HEK293 (cell line): Measurements from ENCODE around the gene DDX51.
A peak's percentile ranks its signal among the peaks of the same experiment; 100 is the strongest.

Experiments used
- HIC1 ChIP-seq: fragments of 450-650 bp; formaldehyde crosslinking; IDR thresholded peaks from 2 replicates; pipeline ENCODE4 v1.5.1; 2016; ENCODE audit warnings: missing biosample characterization, missing genetic modification characterization
- IKZF3 ChIP-seq: fragments of 450-650 bp; IDR thresholded peaks from 2 replicates; pipeline ENCODE4 v1.5.0; 2018; ENCODE audit warnings: missing biosample characterization, mild to moderate bottlenecking, missing genetic modification characterization, moderate library complexity
- MEIS1 ChIP-seq: sonication (generic); formaldehyde crosslinking; IDR thresholded peaks from 2 replicates; pipeline ENCODE4 v1.8.1; 2022; ENCODE audit warnings: missing genetic modification reagents, mild to moderate bottlenecking, borderline replicate concordance
- OSR2 ChIP-seq: fragments of 450-650 bp; formaldehyde crosslinking; IDR thresholded peaks from 2 replicates; pipeline ENCODE4 v1.5.1; 2016; ENCODE audit warnings: missing biosample characterization, missing genetic modification characterization
- PRDM1 ChIP-seq: fragments of 450-650 bp; formaldehyde crosslinking; IDR thresholded peaks from 2 replicates; pipeline ENCODE4; 2016; ENCODE audit warnings: missing biosample characterization, missing genetic modification characterization
- YY2 ChIP-seq: fragments of 450-650 bp; formaldehyde crosslinking; IDR thresholded peaks from 2 replicates; pipeline ENCODE4 v1.5.1; 2016; ENCODE audit warnings: missing biosample characterization, missing genetic modification characterization
- ZFP41 ChIP-seq: fragments of 450-650 bp; formaldehyde crosslinking; IDR thresholded peaks from 2 replicates; pipeline ENCODE4 v1.5.1; 2016; ENCODE audit warnings: missing biosample characterization, missing genetic modification characterization, borderline replicate concordance
- ZNF112 ChIP-seq: fragments of 450-650 bp; formaldehyde crosslinking; IDR thresholded peaks from 2 replicates; pipeline ENCODE4 v1.5.0; 2017; ENCODE audit warnings: missing biosample characterization, missing genetic modification characterization
- ZNF248 ChIP-seq: fragments of 450-650 bp; formaldehyde crosslinking; IDR thresholded peaks from 2 replicates; pipeline ENCODE4 v1.5.1; 2017; ENCODE audit warnings: missing biosample characterization, missing genetic modification characterization
- ZNF280C ChIP-seq: fragments of 450-650 bp; formaldehyde crosslinking; IDR thresholded peaks from 2 replicates; pipeline ENCODE4 v1.5.1; 2016; ENCODE audit warnings: missing biosample characterization, missing genetic modification characterization
- ZNF302 ChIP-seq: fragments of 450-650 bp; formaldehyde crosslinking; IDR thresholded peaks from 2 replicates; pipeline ENCODE4 v1.5.1; 2016; ENCODE audit warnings: missing biosample characterization, missing genetic modification characterization, low read depth
- ZNF416 ChIP-seq: fragments of 450-650 bp; formaldehyde crosslinking; IDR thresholded peaks from 2 replicates; pipeline ENCODE4 v1.5.1; 2016; ENCODE audit warnings: missing biosample characterization, missing genetic modification characterization
- ZNF426 ChIP-seq: fragments of 450-650 bp; formaldehyde crosslinking; IDR thresholded peaks from 2 replicates; pipeline ENCODE4 v1.5.1; 2017; ENCODE audit warnings: missing biosample characterization, missing genetic modification characterization, mild to moderate bottlenecking, inconsistent platforms, moderate library complexity
- ZNF529 ChIP-seq: fragments of 450-650 bp; formaldehyde crosslinking; IDR thresholded peaks from 2 replicates; pipeline ENCODE4 v1.5.1; 2017; ENCODE audit warnings: missing genetic modification characterization, missing biosample characterization; ENCODE audit not compliant: insufficient replicate concordance
- ZNF548 ChIP-seq: fragments of 450-650 bp; formaldehyde crosslinking; IDR thresholded peaks from 2 replicates; pipeline ENCODE4 v1.5.1; 2016; ENCODE audit warnings: missing biosample characterization, missing genetic modification characterization
- ZNF585B ChIP-seq: fragments of 450-650 bp; formaldehyde crosslinking; IDR thresholded peaks from 2 replicates; pipeline ENCODE4 v1.5.1; 2016; ENCODE audit warnings: missing biosample characterization, missing genetic modification characterization
- ZNF600 ChIP-seq: fragments of 450-650 bp; formaldehyde crosslinking; IDR thresholded peaks from 2 replicates; pipeline ENCODE4 v1.5.1; 2016; ENCODE audit warnings: missing biosample characterization, missing genetic modification characterization
- ZNF654 ChIP-seq: fragments of 450-650 bp; formaldehyde crosslinking; IDR thresholded peaks from 2 replicates; pipeline ENCODE4 v1.5.1; 2016; ENCODE audit warnings: low read depth, missing biosample characterization, missing genetic modification characterization
- ZNF660 ChIP-seq: fragments of 450-650 bp; IDR thresholded peaks from 2 replicates; pipeline ENCODE4 v1.5.1; 2018; ENCODE audit warnings: missing biosample characterization, mild to moderate bottlenecking, missing genetic modification characterization
- ZNF768 ChIP-seq: fragments of 450-650 bp; formaldehyde crosslinking; IDR thresholded peaks from 2 replicates; pipeline ENCODE4 v1.5.1; 2018; ENCODE audit warnings: missing biosample characterization, mild to moderate bottlenecking, missing genetic modification characterization
- ZNF777 ChIP-seq: fragments of 450-650 bp; formaldehyde crosslinking; IDR thresholded peaks from 2 replicates; pipeline ENCODE4 v1.5.1; 2017; ENCODE audit warnings: missing biosample characterization, missing genetic modification characterization, borderline replicate concordance
- ZNF837 ChIP-seq: fragments of 450-650 bp; formaldehyde crosslinking; IDR thresholded peaks from 2 replicates; pipeline ENCODE4 v1.5.1; 2016; ENCODE audit warnings: missing biosample characterization, missing genetic modification characterization
- TF ChIP-seq, protein P1 (sequence below): fragments of 450-650 bp; formaldehyde crosslinking; IDR thresholded peaks from 2 replicates; pipeline ENCODE4 v1.5.1; 2016; ENCODE audit warnings: missing biosample characterization, missing genetic modification characterization
- TF ChIP-seq, protein P2 (sequence below): fragments of 450-650 bp; formaldehyde crosslinking; IDR thresholded peaks from 2 replicates; pipeline ENCODE4 v1.5.1; 2016; ENCODE audit warnings: missing biosample characterization, missing genetic modification characterization
- TF ChIP-seq, protein P3 (sequence below): fragments of 450-650 bp; formaldehyde crosslinking; IDR thresholded peaks from 2 replicates; pipeline ENCODE4 v1.5.1; 2017; ENCODE audit warnings: missing biosample characterization, mild to moderate bottlenecking, missing genetic modification characterization, moderate library complexity
- TF ChIP-seq, protein P4 (sequence below): fragments of 450-650 bp; formaldehyde crosslinking; IDR thresholded peaks from 2 replicates; pipeline ENCODE4 v1.5.1; 2017; ENCODE audit warnings: missing biosample characterization, missing genetic modification characterization
- TF ChIP-seq, protein P5 (sequence below): fragments of 450-650 bp; formaldehyde crosslinking; IDR thresholded peaks from 2 replicates; pipeline ENCODE4 v1.5.0; 2017; ENCODE audit warnings: missing biosample characterization, missing genetic modification characterization, borderline replicate concordance

DDX51 gene

GRCh38 chr12:132170094-132170636, 26.0 kb upstream of the DDX51 start (continued):
- TF ChIP-seq HIC1 (tag by site-specific recombination) (no peak), YY2 (tag by site-specific recombination) (no peak), ZNF654 (tag by site-specific recombination) (no peak), ZNF112 (tag by site-specific recombination) (no peak), ZNF585B (tag by site-specific recombination) (no peak), IKZF3 (tag by site-specific recombination) (peak; percentile 82), ZNF280C (tag by site-specific recombination) (no peak), ZNF600 (tag by site-specific recombination) (peak; percentile 87), ZFP41 (tag by site-specific recombination) (no peak), ZNF837 (tag by site-specific recombination) (no peak), ZNF548 (tag by site-specific recombination) (no peak), OSR2 (tag by site-specific recombination) (peak; percentile 63), ZNF529 (tag by site-specific recombination) (no peak), ZNF777 (tag by site-specific recombination) (no peak), ZNF302 (no peak), MEIS1 (CRISPR knock-in tag) (0 out of 2 replicates have a peak, but pooled peaks have one; percentile 45), ZNF768 (tag by site-specific recombination) (no peak), PRDM1 (peak; percentile 60; the same call in 1 of the 2 replicates), ZNF416 (no peak), ZNF426 (tag by site-specific recombination) (no peak), ZNF660 (tag by site-specific recombination) (peak; percentile 64; the same call in 1 of the 2 replicates), ZNF248 (tag by site-specific recombination) (no peak)
- TF ChIP-seq, protein P1, sequence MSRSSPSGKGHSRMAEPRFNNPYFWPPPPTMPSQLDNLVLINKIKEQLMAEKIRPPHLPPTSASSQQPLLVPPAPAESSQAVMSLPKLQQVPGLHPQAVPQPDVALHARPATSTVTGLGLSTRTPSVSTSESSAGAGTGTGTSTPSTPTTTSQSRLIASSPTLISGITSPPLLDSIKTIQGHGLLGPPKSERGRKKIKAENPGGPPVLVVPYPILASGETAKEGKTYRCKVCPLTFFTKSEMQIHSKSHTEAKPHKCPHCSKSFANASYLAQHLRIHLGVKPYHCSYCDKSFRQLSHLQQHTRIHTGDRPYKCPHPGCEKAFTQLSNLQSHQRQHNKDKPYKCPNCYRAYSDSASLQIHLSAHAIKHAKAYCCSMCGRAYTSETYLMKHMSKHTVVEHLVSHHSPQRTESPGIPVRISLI (tag by site-specific recombination) = no peak
- TF ChIP-seq, protein P2, sequence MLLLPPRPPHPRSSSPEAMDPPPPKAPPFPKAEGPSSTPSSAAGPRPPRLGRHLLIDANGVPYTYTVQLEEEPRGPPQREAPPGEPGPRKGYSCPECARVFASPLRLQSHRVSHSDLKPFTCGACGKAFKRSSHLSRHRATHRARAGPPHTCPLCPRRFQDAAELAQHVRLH (tag by site-specific recombination) = no peak
- TF ChIP-seq, protein P3, sequence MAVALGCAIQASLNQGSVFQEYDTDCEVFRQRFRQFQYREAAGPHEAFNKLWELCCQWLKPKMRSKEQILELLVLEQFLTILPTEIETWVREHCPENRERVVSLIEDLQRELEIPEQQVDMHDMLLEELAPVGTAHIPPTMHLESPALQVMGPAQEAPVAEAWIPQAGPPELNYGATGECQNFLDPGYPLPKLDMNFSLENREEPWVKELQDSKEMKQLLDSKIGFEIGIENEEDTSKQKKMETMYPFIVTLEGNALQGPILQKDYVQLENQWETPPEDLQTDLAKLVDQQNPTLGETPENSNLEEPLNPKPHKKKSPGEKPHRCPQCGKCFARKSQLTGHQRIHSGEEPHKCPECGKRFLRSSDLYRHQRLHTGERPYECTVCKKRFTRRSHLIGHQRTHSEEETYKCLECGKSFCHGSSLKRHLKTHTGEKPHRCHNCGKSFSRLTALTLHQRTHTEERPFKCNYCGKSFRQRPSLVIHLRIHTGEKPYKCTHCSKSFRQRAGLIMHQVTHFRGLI = peak; percentile 30; the same call in 1 of the 2 replicates
- TF ChIP-seq, protein P4, sequence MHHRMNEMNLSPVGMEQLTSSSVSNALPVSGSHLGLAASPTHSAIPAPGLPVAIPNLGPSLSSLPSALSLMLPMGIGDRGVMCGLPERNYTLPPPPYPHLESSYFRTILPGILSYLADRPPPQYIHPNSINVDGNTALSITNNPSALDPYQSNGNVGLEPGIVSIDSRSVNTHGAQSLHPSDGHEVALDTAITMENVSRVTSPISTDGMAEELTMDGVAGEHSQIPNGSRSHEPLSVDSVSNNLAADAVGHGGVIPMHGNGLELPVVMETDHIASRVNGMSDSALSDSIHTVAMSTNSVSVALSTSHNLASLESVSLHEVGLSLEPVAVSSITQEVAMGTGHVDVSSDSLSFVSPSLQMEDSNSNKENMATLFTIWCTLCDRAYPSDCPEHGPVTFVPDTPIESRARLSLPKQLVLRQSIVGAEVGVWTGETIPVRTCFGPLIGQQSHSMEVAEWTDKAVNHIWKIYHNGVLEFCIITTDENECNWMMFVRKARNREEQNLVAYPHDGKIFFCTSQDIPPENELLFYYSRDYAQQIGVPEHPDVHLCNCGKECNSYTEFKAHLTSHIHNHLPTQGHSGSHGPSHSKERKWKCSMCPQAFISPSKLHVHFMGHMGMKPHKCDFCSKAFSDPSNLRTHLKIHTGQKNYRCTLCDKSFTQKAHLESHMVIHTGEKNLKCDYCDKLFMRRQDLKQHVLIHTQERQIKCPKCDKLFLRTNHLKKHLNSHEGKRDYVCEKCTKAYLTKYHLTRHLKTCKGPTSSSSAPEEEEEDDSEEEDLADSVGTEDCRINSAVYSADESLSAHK (tag by site-specific recombination) = 0 out of 2 replicates have a peak, but pooled peaks have one; percentile 30
- TF ChIP-seq, protein P5, sequence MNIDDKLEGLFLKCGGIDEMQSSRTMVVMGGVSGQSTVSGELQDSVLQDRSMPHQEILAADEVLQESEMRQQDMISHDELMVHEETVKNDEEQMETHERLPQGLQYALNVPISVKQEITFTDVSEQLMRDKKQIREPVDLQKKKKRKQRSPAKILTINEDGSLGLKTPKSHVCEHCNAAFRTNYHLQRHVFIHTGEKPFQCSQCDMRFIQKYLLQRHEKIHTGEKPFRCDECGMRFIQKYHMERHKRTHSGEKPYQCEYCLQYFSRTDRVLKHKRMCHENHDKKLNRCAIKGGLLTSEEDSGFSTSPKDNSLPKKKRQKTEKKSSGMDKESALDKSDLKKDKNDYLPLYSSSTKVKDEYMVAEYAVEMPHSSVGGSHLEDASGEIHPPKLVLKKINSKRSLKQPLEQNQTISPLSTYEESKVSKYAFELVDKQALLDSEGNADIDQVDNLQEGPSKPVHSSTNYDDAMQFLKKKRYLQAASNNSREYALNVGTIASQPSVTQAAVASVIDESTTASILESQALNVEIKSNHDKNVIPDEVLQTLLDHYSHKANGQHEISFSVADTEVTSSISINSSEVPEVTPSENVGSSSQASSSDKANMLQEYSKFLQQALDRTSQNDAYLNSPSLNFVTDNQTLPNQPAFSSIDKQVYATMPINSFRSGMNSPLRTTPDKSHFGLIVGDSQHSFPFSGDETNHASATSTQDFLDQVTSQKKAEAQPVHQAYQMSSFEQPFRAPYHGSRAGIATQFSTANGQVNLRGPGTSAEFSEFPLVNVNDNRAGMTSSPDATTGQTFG (tag by site-specific recombination) = no peak
